PC-3 (cell line): ENCODE results near the gene ILK. TPM values are rescaled to one million over a fixed set of nuclear protein-coding genes. Genes with fewer than 3 reads are reported as not detected.

Experiments
- ATAC-seq: fragments of 200-7000 bp; cut with Tn5 transposase; 2 replicates; pipeline ENCODE4 v1.9.1; 2020; ENCODE audit warnings: mild to moderate bottlenecking, moderate library complexity
- BruUV-seq: library from RNA; stranded (reverse); fragments of 400-500 nt; replicated peaks from 2 replicates; lab custom pipeline; 2021; lab: Mats Ljungman, UMichigan
- CTCF ChIA-PET: fragments of 300-600 bp; sonication (Branson Sonifier 250); formaldehyde crosslinking; loops from one replicate; lab custom pipeline; 2022; ENCODE audit warnings: antibody characterized with exemption; lab: Charles Lee
- POLR2A ChIA-PET: fragments of 300-600 bp; sonication (Branson Sonifier 250); formaldehyde crosslinking; loops from one replicate; lab custom pipeline; 2022; ENCODE audit warnings: antibody characterized with exemption; ENCODE audit not compliant: unreplicated experiment; lab: Charles Lee
- DNase-seq: peaks from one replicate; pipeline ENCODE4 v3.0.0-alpha.2; 2015
- H2AFZ ChIP-seq: fragments of 300-600 bp; sonication (generic); 2 replicates; pipeline ENCODE4 v1.6.0; 2016; ENCODE audit warnings: antibody characterized with exemption, low read length
- H3F3A ChIP-seq: fragments of 300-600 bp; sonication (generic); one replicate; pipeline ENCODE4 v1.6.0; 2017; ENCODE audit warnings: antibody characterized with exemption, low read length, control low read depth, mild to moderate bottlenecking; ENCODE audit not compliant: unreplicated experiment
- H3K27ac ChIP-seq: fragments of 300-600 bp; sonication (generic); 2 replicates; pipeline ENCODE4 v1.5.1; 2016; ENCODE audit warnings: mild to moderate bottlenecking, low read length
- H3K27me3 ChIP-seq: fragments of 300-600 bp; sonication (generic); 2 replicates; pipeline ENCODE4 v1.6.1; 2016; ENCODE audit warnings: low read length, mixed read lengths
- H3K36me3 ChIP-seq: fragments of 300-600 bp; sonication (generic); 2 replicates; pipeline ENCODE4 v1.6.1; 2016; ENCODE audit warnings: low read depth, mixed run types, low read length, mixed read lengths
- H3K4me1 ChIP-seq: fragments of 300-600 bp; sonication (generic); 2 replicates; pipeline ENCODE4 v1.5.1; 2016; ENCODE audit warnings: low read length; ENCODE audit not compliant: insufficient read depth
- H3K4me2 ChIP-seq: fragments of 300-600 bp; sonication (generic); 2 replicates; pipeline ENCODE4 v1.6.0; 2016; ENCODE audit warnings: low read length
- H3K4me3 ChIP-seq: fragments of 300-600 bp; sonication (generic); 2 replicates; pipeline ENCODE4 v1.5.1; 2016; ENCODE audit warnings: mild to moderate bottlenecking, low read length, mixed read lengths
- H3K79me2 ChIP-seq: fragments of 300-600 bp; sonication (generic); 2 replicates; pipeline ENCODE4 v1.6.1; 2017; ENCODE audit warnings: low read length, mixed read lengths
- H3K9ac ChIP-seq: fragments of 300-600 bp; sonication (generic); 2 replicates; pipeline ENCODE4 v1.6.0; 2016; ENCODE audit warnings: mild to moderate bottlenecking, low read length
- H3K9me2 ChIP-seq: fragments of 300-600 bp; sonication (generic); replicated peaks from 2 replicates; pipeline ENCODE4 v1.6.1; 2016; ENCODE audit warnings: mixed run types, low read length, mixed read lengths
- H3K9me3 ChIP-seq: fragments of 300-600 bp; sonication (generic); 2 replicates; pipeline ENCODE4 v1.6.1; 2016; ENCODE audit warnings: low read length, mixed read lengths
- H4K20me1 ChIP-seq: fragments of 300-600 bp; sonication (generic); 2 replicates; pipeline ENCODE4 v1.6.1; 2016; ENCODE audit warnings: low read length, mixed read lengths
- EZH2 ChIP-seq: fragments of 300-600 bp; sonication (generic); IDR thresholded peaks from one replicate; pipeline ENCODE4 v1.6.1; 2017; ENCODE audit warnings: antibody characterized with exemption, mild to moderate bottlenecking, low read length; ENCODE audit not compliant: unreplicated experiment
- EZH2phosphoT487 ChIP-seq: fragments of 300-600 bp; sonication (generic); IDR thresholded peaks from 2 replicates; pipeline ENCODE4 v1.6.1; 2018; ENCODE audit warnings: mild to moderate bottlenecking, antibody characterized with exemption, low read length, borderline replicate concordance
- intact Hi-C: fragments of 100-400 bp; cut with micrococcal nuclease; formaldehyde crosslinking; loops from 2 replicates; pipeline ENCODE4 v1.9.0; 2023
- total RNA-seq: library from RNA; depleted of rRNA; stranded (reverse); fragments of >200 nt; gene quantifications from 2 replicates; pipeline ENCODE4 v1.2.3, GENCODE V29; 2014
- TF ChIP-seq, protein P1 (sequence below): fragments of 300-600 bp; sonication (generic); conservative IDR thresholded peaks from 2 replicates; pipeline ENCODE4 v1.5.1; 2017; ENCODE audit warnings: antibody characterized with exemption, low read depth, mild to moderate bottlenecking, low read length

ILK gene
- total RNA-seq, 1 experiment from 2014 or later = 73.9 TPM

DNA sequence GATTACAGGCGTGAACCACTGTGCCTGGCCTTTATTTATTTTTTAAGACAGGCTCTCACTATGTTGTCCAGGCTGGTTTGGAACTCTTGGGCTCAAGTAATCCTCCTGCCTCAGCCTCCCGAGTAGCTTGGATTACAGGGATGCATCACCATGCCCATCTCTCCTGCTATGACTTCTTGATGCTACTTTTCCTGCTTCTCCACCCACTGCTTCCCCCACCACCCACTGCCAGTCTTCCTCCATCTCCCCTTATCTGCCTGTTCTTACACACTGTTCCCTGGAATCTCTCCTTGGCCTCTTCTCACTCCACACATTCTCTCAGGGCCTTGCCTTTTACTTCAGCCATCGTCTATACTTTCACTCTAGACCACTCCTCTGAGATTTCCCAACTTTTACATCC, 32.9 kb downstream of the ILK start:
- no TSS peak for BruUV-seq
- Histone ChIP-seq H3K9me3 (no peaks in the 10 kb centered on the region), H3K4me2 (no peak overlapping the region), H3K9me2 (no peaks in the 10 kb centered on the region), H2AFZ (no peak overlapping the region), H3K27me3 (no peaks in the 10 kb centered on the region), H3F3A (no peaks in the 10 kb centered on the region), H3K79me2 (no peaks in the 10 kb centered on the region), H3K4me1 (no peaks in the 10 kb centered on the region), H3K9ac (no peak overlapping the region), H3K27ac (no peak overlapping the region), H4K20me1 (no peaks in the 10 kb centered on the region), H3K4me3 (no peak overlapping the region), H3K36me3 (no peaks in the 10 kb centered on the region)
- TF ChIP-seq EZH2phosphoT487 (no peak), EZH2 (no peak)
- TF ChIP-seq, protein P1, sequence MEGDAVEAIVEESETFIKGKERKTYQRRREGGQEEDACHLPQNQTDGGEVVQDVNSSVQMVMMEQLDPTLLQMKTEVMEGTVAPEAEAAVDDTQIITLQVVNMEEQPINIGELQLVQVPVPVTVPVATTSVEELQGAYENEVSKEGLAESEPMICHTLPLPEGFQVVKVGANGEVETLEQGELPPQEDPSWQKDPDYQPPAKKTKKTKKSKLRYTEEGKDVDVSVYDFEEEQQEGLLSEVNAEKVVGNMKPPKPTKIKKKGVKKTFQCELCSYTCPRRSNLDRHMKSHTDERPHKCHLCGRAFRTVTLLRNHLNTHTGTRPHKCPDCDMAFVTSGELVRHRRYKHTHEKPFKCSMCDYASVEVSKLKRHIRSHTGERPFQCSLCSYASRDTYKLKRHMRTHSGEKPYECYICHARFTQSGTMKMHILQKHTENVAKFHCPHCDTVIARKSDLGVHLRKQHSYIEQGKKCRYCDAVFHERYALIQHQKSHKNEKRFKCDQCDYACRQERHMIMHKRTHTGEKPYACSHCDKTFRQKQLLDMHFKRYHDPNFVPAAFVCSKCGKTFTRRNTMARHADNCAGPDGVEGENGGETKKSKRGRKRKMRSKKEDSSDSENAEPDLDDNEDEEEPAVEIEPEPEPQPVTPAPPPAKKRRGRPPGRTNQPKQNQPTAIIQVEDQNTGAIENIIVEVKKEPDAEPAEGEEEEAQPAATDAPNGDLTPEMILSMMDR = no peak
- no peak for ATAC-seq
- ChIA-PET CTCF (no interaction called here), POLR2A (no interaction called here)
- intact Hi-C loops = no loop called here
- DNase-seq = no peak

DNA sequence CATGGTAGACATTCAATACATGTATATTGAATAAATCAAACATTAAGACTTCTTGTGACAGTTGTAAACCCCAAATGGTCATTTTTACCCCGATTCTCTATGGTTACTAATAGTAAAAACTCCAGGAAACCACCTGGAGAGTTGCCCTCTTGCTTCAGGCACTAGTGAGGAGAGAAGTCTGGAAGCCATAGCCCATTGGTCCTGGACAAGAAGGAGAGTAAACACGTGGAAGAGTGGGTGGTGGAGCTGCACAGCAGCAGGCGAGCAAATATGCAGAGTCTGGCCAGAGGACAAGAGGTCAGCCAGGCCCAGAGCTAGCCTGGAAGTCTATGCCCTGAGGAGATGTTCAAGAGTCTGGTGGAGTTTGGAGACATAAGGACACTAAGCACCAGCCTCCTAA, 34.3 kb downstream of the ILK start:
- TF ChIP-seq, protein P1 = no peak
- TF ChIP-seq EZH2phosphoT487 (no peak), EZH2 (no peak)
- Histone ChIP-seq H3K4me3 (no peak overlapping the region), H3K9me2 (no peaks in the 10 kb centered on the region), H3F3A (no peaks in the 10 kb centered on the region), H3K9ac (no peak overlapping the region), H3K36me3 (no peaks in the 10 kb centered on the region), H3K4me2 (no peak overlapping the region), H3K9me3 (no peaks in the 10 kb centered on the region), H3K4me1 (no peaks in the 10 kb centered on the region), H3K79me2 (no peaks in the 10 kb centered on the region), H2AFZ (no peak overlapping the region), H3K27me3 (no peaks in the 10 kb centered on the region), H3K27ac (no peak overlapping the region), H4K20me1 (no peaks in the 10 kb centered on the region)
- ATAC-seq (no peak), DNase-seq (no peak)
- ChIA-PET POLR2A (no interaction called here), CTCF (interaction anchor here (1.3 kb wide), 1 partner anchor 107 kb away, joined by 5 read pairs; no protein-coding TSS in a partner anchor)
- intact Hi-C loops = no loop called here
- no TSS peak for BruUV-seq

DNA sequence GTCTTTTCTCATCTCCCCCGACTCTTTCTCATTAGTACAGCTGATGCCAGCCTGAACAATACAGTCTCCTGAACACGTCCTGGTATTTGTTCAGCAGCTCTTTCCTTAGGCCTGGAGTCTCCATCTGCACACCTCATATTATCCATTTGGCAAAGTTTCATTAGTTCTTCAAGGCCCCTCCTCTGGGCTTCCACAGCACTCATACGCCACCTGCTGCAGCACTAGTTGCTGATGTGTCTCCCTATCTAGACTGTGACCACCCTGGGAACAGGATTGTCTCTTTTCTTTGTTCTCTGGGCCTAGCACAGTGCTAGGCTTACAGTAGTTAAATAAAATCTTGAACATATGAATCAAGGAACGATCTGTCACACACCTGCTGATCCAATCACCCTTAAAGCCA, 34.9 kb downstream of the ILK start:
- intact Hi-C loops = no loop called here
- Histone ChIP-seq H3K27ac (no peak overlapping the region), H4K20me1 (no peaks in the 10 kb centered on the region), H3K4me2 (no peak overlapping the region), H3K4me1 (no peaks in the 10 kb centered on the region), H3F3A (no peaks in the 10 kb centered on the region), H3K79me2 (no peaks in the 10 kb centered on the region), H3K9me3 (no peaks in the 10 kb centered on the region), H2AFZ (no peak overlapping the region), H3K9ac (no peak overlapping the region), H3K27me3 (0 out of 2 replicates have a peak, but pooled peaks cover 4% of the 10 kb centered on the region), H3K36me3 (no peaks in the 10 kb centered on the region), H3K4me3 (no peak overlapping the region), H3K9me2 (no peaks in the 10 kb centered on the region)
- ChIA-PET POLR2A (no interaction called here), CTCF (interaction anchor here (1.3 kb wide), 1 partner anchor 107 kb away, joined by 5 read pairs; no protein-coding TSS in a partner anchor)
- no peak for TF ChIP-seq EZH2phosphoT487
- TF ChIP-seq, protein P1 = no peak
- no peak for TF ChIP-seq EZH2
- DNase-seq (no peak), ATAC-seq (no peak)
- BruUV-seq = no TSS peak
